K562 (cell line): ENCODE results near the gene LITAF. TPM values are rescaled to one million over a fixed set of nuclear protein-coding genes. Genes with fewer than 3 reads are reported as not detected.

ENCODE experiments used
- ELF4 ChIP-seq: fragments of 450-650 bp; formaldehyde crosslinking; IDR thresholded peaks from 2 replicates; pipeline ENCODE4 v1.4.0; 2022; ENCODE audit warnings: missing genetic modification characterization
- ETV5 ChIP-seq: sonication (generic); formaldehyde crosslinking; IDR thresholded peaks from 2 replicates; pipeline ENCODE4 v1.4.0; 2020; ENCODE audit warnings: low read depth, mild to moderate bottlenecking, missing genetic modification reagents
- HDAC2 ChIP-seq: fragments of 450-650 bp; IDR thresholded peaks from 2 replicates; pipeline ENCODE4 v1.6.1; 2016; ENCODE audit warnings: mild to moderate bottlenecking
- POLR2B ChIP-seq: fragments of 450-650 bp; IDR thresholded peaks from 2 replicates; pipeline ENCODE4 v1.6.1; 2018; ENCODE audit warnings: low read depth; ENCODE audit not compliant: partially characterized antibody
- PTTG1 ChIP-seq: fragments of 450-650 bp; IDR thresholded peaks from 2 replicates; pipeline ENCODE4 v1.6.1; 2016; ENCODE audit warnings: low read depth, mild to moderate bottlenecking, missing genetic modification characterization, missing compliant biosample characterization
- RBM15 ChIP-seq: fragments of 200-400 bp; formaldehyde crosslinking; IDR thresholded peaks from 2 replicates; pipeline ENCODE4 v1.6.1; 2018; ENCODE audit warnings: mild to moderate bottlenecking, low read length, moderate library complexity; ENCODE audit not compliant: insufficient read depth
- RBM17 ChIP-seq: fragments of 200-400 bp; formaldehyde crosslinking; IDR thresholded peaks from 2 replicates; pipeline ENCODE4 v1.6.1; 2017; ENCODE audit warnings: low read depth, mild to moderate bottlenecking, low read length, borderline replicate concordance
- SAFB ChIP-seq: fragments of 200-400 bp; formaldehyde crosslinking; IDR thresholded peaks from 2 replicates; pipeline ENCODE4 v1.6.1; 2017; ENCODE audit warnings: low read depth, low read length, borderline replicate concordance
- TARDBP ChIP-seq: fragments of 450-650 bp; IDR thresholded peaks from 2 replicates; pipeline ENCODE4 v1.6.1; 2016
- TCF3 ChIP-seq: sonication (generic); formaldehyde crosslinking; IDR thresholded peaks from 2 replicates; pipeline ENCODE4 v1.4.0; 2020; ENCODE audit warnings: mild to moderate bottlenecking, missing genetic modification reagents
- ZFP91 ChIP-seq: sonication (generic); formaldehyde crosslinking; IDR thresholded peaks from 2 replicates; pipeline ENCODE4 v1.8.0; 2022; ENCODE audit warnings: mild to moderate bottlenecking, missing genetic modification reagents
- ZNF239 ChIP-seq: fragments of 250-450 bp; sonication (Bioruptor Pico); IDR thresholded peaks from 2 replicates; pipeline ENCODE4 v1.4.0; 2020; ENCODE audit warnings: mild to moderate bottlenecking
- ZNF274 ChIP-seq: IDR thresholded peaks from 2 replicates; pipeline ENCODE4 v1.6.1; 2011; ENCODE audit warnings: low read depth, mild to moderate bottlenecking, low read length, moderate library complexity, borderline replicate concordance
- ZNF347 ChIP-seq: fragments of 450-650 bp; formaldehyde crosslinking; IDR thresholded peaks from 2 replicates; pipeline ENCODE4 v1.4.0; 2020; ENCODE audit warnings: low read depth, mild to moderate bottlenecking, moderate library complexity
- ZNF445 ChIP-seq: fragments of 250-450 bp; sonication (Bioruptor Pico); IDR thresholded peaks from 2 replicates; pipeline ENCODE4 v1.4.0; 2020; ENCODE audit warnings: low read depth, mild to moderate bottlenecking, moderate library complexity
- polyA plus RNA-seq, 8 experiments: library from polyadenylated mRNA; depleted of rRNA in 4 of 8; stranded (reverse) in 5 of 8; unstranded in 3 of 8; fragments of >200 nt; fragmentation: Nextera tagmentation in 2 of 8; fragmentation: Illumina TruSeq in 1 of 8; extraction: Ambion mirVana in 2 of 8; extraction: Trizol in 1 of 8; gene quantifications; 2 replicates each; pipeline versions ENCODE4 v1.2.1 to v1.2.3, GENCODE V29; 2011 to 2014; ENCODE audit warnings: inconsistent platforms in 1 of 8, missing spikeins in 1 of 8
- total RNA-seq, 7 experiments: library from RNA; depleted of rRNA in 6 of 7; stranded (reverse); fragments of >200 nt in 6 of 7; fragmentation: Illumina TruSeq in 2 of 7; extraction: Trizol in 2 of 7; gene quantifications; 2 replicates each; pipeline versions ENCODE4 v1.2.1 to v1.2.3, GENCODE V29; 2011 to 2021; ENCODE audit warnings: low replicate concordance in 1 of 7
- TF ChIP-seq, protein P1 (sequence below): sonication (generic); formaldehyde crosslinking; IDR thresholded peaks from 2 replicates; pipeline ENCODE4 v1.8.0; 2023; ENCODE audit warnings: mild to moderate bottlenecking, missing genetic modification reagents
- TF ChIP-seq, protein P2 (sequence below), 3 experiments: fragments of 200-800 bp in 1 of 3; sonication (Bioruptor generic) in 1 of 3; sonication (generic) in 1 of 3; formaldehyde crosslinking in 1 of 3; IDR thresholded peaks; 2 replicates each; pipeline versions ENCODE4 v1.6.1 to v1.8.0; 2016 to 2022; ENCODE audit warnings: mild to moderate bottlenecking in 2 of 3, missing compliant biosample characterization in 2 of 3, missing genetic modification characterization in 2 of 3, missing genetic modification reagents in 1 of 3
- TF ChIP-seq, protein P3 (sequence below), 2 experiments: fragments of 200-800 bp in 1 of 2; sonication (Bioruptor generic) in 1 of 2; sonication (generic) in 1 of 2; formaldehyde crosslinking in 1 of 2; IDR thresholded peaks in 1 of 2; conservative IDR thresholded peaks in 1 of 2; 2 replicates each; pipeline versions ENCODE4 v1.5.0 to v1.6.1; 2016 to 2020; ENCODE audit warnings: missing compliant biosample characterization in 1 of 2, missing genetic modification characterization in 1 of 2, missing genetic modification reagents in 1 of 2

The LITAF gene
- total and polyA plus RNA-seq, 9 of the 15 experiments (the other 6 are each of a cell fraction or from before 2014, with no cell fraction given): 4.1 to 17.8 (median 11.9) TPM

GRCh38 chr16:11613381-11614303, 26.9 kb upstream of the LITAF start (continued):
- TF ChIP-seq, protein P1, sequence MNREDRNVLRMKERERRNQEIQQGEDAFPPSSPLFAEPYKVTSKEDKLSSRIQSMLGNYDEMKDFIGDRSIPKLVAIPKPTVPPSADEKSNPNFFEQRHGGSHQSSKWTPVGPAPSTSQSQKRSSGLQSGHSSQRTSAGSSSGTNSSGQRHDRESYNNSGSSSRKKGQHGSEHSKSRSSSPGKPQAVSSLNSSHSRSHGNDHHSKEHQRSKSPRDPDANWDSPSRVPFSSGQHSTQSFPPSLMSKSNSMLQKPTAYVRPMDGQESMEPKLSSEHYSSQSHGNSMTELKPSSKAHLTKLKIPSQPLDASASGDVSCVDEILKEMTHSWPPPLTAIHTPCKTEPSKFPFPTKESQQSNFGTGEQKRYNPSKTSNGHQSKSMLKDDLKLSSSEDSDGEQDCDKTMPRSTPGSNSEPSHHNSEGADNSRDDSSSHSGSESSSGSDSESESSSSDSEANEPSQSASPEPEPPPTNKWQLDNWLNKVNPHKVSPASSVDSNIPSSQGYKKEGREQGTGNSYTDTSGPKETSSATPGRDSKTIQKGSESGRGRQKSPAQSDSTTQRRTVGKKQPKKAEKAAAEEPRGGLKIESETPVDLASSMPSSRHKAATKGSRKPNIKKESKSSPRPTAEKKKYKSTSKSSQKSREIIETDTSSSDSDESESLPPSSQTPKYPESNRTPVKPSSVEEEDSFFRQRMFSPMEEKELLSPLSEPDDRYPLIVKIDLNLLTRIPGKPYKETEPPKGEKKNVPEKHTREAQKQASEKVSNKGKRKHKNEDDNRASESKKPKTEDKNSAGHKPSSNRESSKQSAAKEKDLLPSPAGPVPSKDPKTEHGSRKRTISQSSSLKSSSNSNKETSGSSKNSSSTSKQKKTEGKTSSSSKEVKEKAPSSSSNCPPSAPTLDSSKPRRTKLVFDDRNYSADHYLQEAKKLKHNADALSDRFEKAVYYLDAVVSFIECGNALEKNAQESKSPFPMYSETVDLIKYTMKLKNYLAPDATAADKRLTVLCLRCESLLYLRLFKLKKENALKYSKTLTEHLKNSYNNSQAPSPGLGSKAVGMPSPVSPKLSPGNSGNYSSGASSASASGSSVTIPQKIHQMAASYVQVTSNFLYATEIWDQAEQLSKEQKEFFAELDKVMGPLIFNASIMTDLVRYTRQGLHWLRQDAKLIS (CRISPR knock-in tag): 0 out of 2 replicates have a peak, but pooled peaks have one; percentile 58
- TF ChIP-seq, protein P2, sequence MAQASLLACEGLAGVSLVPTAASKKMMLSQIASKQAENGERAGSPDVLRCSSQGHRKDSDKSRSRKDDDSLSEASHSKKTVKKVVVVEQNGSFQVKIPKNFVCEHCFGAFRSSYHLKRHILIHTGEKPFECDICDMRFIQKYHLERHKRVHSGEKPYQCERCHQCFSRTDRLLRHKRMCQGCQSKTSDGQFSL (CRISPR knock-in tag; IDR thresholded peaks at IDR 0.05): no peak
- TF ChIP-seq, protein P2 (tag; IDR thresholded peaks at IDR 0.05): no peak
- TF ChIP-seq RBM15 (no peak), ZNF274 (no peak), HDAC2 (peak; percentile 99), TCF3 (CRISPR knock-in tag) (peak; percentile 65), SAFB (no peak), ZFP91 (no peak), RBM17 (no peak), ETV5 (CRISPR knock-in tag) (peak; percentile 90), ZNF445 (CRISPR knock-in tag) (no peak), ZNF239 (CRISPR knock-in tag) (0 out of 2 replicates have a peak, but pooled peaks have one; percentile 22), ELF4 (CRISPR knock-in tag) (peak; percentile 31; the same call in 1 of the 2 replicates), POLR2B (no peak), TARDBP (no peak), ZNF347 (CRISPR knock-in tag) (no peak), PTTG1 (tag) (no peak)
- TF ChIP-seq, protein P3, sequence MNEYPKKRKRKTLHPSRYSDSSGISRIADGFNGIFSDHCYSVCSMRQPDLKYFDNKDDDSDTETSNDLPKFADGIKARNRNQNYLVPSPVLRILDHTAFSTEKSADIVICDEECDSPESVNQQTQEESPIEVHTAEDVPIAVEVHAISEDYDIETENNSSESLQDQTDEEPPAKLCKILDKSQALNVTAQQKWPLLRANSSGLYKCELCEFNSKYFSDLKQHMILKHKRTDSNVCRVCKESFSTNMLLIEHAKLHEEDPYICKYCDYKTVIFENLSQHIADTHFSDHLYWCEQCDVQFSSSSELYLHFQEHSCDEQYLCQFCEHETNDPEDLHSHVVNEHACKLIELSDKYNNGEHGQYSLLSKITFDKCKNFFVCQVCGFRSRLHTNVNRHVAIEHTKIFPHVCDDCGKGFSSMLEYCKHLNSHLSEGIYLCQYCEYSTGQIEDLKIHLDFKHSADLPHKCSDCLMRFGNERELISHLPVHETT (CRISPR knock-in tag; conservative IDR thresholded peaks at IDR 0.05 in 1 of 2, IDR thresholded peaks at IDR 0.05 in 1 of 2): peak in 1 of 2 experiments; percentile 66; a peak in 1 of 4 replicates
